IPS-NIHi7 (cell line): ENCODE data around the gene HSD3B2.
"Not testable (repeated sequence)": the region's sequence is repeated elsewhere in the genome, so short reads cannot be mapped to it uniquely, and the experiment has no call there.

Experiments used
- DNase-seq: peaks from one replicate; pipeline ENCODE4 v3.0.0; 2012; ENCODE audit warnings: mixed read lengths; ENCODE audit errors: extremely low spot score

The HSD3B2 gene

DNA sequence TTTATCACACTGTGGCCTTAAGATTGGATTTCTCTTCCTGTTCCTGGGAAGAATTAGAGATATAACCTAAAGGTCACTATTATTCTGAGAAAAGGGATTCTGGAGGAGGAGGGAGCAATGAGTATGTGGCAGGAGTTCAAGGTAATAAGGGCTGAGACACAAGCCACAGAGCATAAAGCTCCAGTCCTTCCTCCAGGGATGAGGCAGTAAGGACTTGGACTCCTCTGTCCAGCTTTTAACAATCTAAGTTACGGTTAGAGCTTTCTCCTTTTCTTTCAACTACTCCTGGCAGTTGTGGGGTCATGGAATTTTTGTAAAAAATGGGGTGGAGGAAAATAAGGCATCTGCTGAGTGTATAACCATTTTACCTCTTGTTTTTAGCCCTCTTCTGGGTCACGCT lies at the start of gene HSD3B2:
Gene HSD3B2, plus strand, starts transcription at position 201 of the 400 bp plus-strand sequence. CDS start 270 bp downstream, outside the sequence.
- no peak for DNase-seq

- DNase-seq, result no peak
These were observed 48.5 kb upstream of the HSD3B2 start for GRCh38 chr1:119366424-119366823.

DNA sequence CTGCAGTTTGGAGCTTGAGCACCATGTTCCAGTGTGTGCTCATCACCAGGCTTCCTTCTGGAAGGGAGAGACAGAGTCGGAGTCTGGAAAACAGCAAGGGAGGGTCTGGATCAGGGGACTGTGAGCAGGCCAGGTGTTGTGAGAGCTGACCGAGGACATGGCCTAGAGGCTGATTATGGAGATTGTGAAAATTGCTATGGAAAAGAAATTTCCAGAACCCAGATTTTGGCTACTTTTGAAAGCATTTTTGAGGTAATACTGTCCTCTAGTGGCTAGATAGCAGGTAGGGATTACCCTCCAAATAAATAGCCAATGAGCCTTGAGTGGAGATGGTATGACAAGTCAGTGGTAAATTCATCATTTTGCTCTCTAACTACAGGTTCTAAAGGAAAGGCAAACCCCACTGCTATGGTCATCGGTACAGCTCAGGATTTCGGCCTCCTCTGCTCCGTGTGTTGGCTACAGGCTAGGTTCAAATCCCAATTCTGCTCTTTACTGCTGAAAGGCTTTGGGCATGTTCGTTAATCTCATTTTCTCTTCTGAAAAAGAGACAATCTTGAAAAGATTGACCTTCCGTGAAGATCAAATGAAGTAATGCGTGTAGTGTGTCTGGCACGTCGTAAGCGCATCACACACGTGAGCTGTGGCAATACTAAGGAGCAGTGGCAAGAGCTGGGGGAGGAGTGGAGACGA lies 47.4 kb upstream of the HSD3B2 start:
- DNase-seq, result peak; percentile 64

DNA sequence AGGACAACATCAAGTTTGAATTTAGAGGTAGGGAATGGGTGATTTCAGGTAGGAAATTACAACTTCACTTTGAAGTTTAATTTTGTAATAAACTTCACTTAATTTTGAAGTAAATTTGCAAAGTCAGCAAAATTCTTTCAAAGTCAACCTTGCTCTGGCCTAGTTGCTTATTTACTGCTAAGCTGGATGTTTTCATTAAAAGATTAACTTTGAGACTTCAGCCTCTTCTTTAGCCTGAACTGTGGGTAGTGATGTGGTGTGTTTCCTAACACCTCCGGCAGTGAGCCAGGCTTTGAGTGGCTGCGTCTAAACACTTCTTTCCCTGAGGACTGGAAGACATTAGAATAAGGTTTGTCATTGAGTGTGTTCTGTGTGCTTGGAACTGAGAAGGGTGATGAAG lies 46.4 kb upstream of the HSD3B2 start, which contains the start of gene HAO2:
Gene HAO2, plus strand, starts transcription at position 232 of the 400 bp plus-strand sequence. CDS start 12,301 bp downstream, outside the sequence.
- DNase-seq, result no peak

GRCh38 chr1:119370748-119371147 lies 44.2 kb upstream of the HSD3B2 start:
- DNase-seq, result no peak

GRCh38 chr1:119371815-119372214 lies 43.1 kb upstream of the HSD3B2 start:
- no peak for DNase-seq

DNA sequence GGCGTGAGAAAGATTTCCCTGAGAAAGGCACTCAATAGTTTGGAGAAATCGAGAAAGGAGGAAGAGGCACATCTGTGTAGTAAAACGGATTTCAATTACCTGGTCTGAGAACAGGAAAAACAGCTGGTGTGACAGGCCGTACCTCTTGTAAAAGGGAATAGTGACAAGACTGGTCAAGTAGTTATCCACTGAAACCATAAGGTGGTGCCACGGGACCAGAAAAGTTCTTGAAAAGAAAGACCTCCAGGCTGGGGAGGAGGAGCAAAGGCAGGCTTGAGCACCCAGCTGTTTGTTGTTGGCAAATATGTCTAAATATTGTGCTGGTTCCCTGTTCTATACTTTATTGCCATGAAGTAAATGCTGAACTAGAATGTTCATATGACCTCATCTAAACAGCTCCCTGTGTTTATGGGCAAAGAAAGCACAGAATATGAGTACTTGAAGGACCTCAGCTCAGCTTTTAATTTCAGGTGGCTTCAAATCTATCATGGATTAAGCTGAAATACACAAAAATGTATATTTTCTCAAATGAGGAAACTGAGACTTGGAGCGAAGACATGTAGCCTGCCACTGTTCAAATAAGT lies 42.4 kb upstream of the HSD3B2 start:
- peak; percentile 88 for DNase-seq

DNA sequence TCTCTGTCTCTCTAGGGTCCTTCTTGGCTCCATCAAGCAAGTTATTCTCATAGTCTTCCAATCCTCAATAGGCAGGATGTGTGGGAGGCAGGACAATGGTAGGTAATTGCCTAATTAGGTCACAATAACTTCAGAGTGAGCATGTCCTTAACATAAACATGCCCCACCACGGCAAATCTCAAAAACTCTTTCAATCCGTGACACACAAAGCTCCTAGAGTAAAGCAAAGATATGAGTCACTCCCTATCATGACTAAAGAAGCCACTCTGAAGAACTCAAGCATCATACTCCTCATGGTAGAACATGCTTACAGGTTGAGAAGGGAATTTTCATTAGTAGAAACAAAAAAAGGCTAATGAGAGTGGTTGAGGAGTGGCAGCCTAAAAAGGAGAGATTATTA lies 41.5 kb upstream of the HSD3B2 start:
- DNase-seq, result no peak

- no peak for DNase-seq
These were observed 40.6 kb upstream of the HSD3B2 start for GRCh38 chr1:119374208-119374874.

GRCh38 chr1:119375366-119375765 lies 39.6 kb upstream of the HSD3B2 start:
- DNase-seq, result no peak

- no peak for DNase-seq
These were observed 38.4 kb upstream of the HSD3B2 start for GRCh38 chr1:119376594-119376993.

DNA sequence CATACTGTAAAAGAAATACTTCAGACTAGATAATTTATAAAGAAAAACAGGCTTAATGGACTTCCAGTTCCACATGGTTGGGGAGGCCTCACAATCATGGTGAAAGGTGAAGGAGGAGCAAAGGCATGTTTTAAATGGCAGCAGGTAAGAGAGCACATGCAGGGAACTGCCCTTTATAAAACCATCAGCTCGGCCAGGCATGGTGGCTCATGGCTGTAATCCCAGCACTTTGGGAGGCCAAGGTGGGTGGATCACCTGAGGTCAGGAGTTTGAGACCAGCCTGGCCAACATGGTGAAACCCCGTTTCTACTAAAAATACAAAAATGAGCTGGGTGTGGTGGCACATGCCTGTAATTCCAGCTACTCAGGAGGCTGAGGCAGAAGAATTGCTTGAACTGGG lies 37.4 kb upstream of the HSD3B2 start:
- not testable (repeated sequence) for DNase-seq

DNA sequence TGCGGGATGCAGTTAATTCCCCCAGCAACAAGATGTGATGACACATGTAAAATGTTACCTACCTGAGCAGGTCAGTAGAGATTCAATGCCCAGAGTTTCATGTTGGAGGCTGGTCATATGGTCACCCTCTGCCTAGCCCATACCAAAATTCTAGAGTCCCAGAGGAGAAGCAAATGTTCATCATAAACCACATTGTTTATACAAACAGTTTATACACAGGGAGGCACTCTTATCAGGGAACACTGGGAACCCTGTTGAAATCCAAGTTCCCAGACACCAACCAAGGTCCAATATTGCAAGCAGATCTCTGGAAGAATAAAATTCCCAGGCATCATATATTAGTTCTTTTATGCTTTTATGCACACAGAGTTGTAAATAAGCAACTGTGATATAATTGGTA lies 35.8 kb upstream of the HSD3B2 start:
- DNase-seq, result no peak

DNA sequence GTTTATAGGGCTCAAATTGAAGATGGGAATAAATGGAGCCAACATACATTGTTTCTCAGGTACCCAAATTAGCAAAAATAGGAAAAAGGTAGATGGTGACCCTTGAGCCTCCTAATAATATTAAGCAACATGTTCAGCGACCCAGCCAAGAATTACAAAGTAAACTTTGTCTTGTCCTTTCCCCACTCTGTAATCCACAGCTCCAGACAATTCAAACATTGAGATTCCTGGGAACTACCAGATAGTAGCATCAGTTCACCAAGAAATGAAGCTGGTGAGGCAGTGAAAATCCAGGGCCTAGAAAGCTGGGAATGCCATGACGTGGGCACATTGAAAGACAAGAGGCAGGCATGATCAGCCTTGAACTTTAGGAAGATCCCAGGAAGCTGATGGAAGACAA lies 34.6 kb upstream of the HSD3B2 start:
- DNase-seq, result no peak

- no peak for DNase-seq
These were observed 33.8 kb upstream of the HSD3B2 start for GRCh38 chr1:119380983-119381662.

DNA sequence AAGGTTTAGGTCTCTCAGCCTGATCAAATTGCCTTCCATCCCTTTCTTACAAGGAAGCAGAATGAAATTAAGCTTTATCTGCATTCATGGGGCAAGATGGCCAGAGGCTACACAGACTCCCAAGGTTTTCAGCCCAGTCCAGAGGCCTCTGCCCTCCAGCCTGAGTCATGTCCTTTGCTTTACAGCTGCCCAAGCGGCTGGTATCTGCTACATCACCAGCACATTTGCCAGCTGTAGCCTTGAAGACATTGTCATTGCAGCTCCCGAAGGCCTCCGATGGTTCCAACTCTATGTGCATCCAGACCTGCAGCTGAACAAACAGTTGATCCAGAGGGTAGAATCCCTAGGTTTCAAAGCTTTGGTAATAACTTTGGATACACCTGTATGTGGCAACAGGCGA lies 30.4 kb upstream of the HSD3B2 start:
- DNase-seq, result no peak

DNA sequence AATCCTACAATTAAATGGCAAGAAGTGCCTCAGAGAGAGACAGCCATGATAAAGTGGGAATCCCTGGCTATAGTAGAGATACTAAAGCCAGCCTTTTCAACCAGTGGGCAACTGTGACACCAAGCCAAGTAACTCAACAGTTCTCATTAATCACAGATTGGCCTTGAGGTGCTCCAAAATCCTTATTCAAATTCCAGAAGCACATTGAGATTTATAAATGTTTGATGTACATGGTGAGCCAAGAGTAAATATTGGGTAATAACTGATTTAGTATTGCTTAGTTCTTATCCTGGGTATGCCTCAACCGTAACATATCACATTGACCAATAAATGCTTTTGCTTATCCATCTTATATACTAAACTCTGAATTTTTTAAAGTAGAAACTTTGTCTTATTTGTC lies 29.3 kb upstream of the HSD3B2 start:
- no peak for DNase-seq

DNA sequence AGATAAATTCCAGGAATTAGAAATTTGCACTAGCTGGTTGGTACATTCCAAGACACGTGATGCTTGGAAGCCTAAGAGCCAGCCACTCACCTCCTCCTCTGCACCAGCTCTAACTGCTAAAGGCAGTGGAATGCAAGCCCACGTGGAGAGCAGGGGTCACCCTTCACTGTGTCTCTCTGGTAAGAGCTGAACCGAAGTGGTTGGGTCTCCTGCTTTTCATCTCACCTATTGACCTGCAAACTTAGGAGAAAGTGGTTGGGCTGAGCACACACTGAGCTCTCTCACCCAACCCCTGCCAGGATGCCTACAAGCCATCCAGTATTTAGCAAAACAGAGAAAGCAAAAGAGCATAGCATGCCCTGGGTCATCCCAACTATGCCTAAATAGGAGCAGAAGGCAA lies 27.1 kb upstream of the HSD3B2 start:
- peak; percentile 42 for DNase-seq

DNA sequence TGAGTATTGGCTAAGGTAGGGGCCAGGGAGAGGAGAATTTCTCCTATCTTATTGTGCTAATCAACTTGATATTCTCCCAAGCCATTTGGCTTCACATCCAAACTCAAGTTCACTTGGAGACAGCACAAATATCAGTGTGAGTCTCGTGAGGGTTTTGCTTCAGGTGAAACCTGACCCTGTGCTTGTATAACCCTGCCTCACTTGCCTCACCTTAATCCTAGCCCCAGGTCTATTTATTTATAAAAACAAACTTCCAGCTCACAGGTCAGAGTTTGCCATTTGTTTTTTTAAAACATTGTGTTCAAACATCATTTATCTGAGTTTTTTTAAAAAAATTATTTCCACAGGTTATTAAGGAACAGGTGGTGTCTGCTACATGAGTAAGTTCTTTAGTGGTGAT lies 26.5 kb upstream of the HSD3B2 start:
- DNase-seq, result no peak

DNA sequence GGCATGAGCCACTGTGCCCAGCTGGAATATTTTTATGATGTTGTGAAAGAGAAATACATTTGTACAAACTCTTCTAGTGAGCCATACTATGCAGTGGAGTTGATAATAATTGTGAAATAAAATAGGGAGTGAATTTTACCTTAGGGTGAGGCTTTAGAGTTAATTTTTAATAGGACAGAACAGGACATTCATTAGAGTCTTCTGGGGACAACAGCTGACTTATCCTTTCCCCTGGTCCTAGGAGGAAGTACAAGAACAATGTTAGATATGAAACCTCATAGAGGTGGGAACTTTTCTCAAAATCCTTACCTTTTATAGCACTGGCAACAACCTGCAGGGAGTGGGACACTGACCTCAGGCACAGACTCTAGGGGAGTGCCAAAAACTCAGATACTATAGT lies 24.4 kb upstream of the HSD3B2 start:
- no peak for DNase-seq

GRCh38 chr1:119391749-119392148 lies 23.2 kb upstream of the HSD3B2 start:
- DNase-seq, result no peak

GRCh38 chr1:119394085-119394484 lies 20.9 kb upstream of the HSD3B2 start:
- DNase-seq, result no peak
